ENCODE measurements around the gene ITPR2. TPM values are rescaled to one million over a fixed set of nuclear protein-coding genes. Genes with fewer than 3 reads are reported as not detected.
A peak's percentile ranks its signal among the peaks of the same experiment; 100 is the strongest.

The ITPR2 gene
- total RNA-seq, 1 donor = 29.6 TPM

DNA sequence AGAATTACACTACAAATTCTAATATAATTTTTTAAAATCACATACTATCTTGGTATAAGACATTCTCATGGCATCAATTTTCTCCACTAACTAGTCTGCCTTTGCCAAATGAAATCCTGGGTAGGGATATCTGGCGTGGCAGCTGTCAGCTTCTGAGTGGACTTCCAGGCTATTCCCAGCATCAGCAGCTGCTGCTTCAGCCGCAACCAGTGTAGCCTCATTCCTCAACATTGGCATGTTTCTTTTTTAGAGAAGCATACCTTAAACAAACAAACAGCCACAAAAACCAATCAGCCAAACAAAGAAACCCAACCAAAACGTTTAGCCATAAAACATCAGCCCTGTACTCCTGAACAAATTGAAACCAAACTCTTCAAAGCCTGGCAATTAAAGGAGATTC lies 401.8 kb downstream of the ITPR2 start:
- DNase-seq (ENCODE audit: low read depth in 2 of 3, low spot score in 2 of 3) = no peak

DNA sequence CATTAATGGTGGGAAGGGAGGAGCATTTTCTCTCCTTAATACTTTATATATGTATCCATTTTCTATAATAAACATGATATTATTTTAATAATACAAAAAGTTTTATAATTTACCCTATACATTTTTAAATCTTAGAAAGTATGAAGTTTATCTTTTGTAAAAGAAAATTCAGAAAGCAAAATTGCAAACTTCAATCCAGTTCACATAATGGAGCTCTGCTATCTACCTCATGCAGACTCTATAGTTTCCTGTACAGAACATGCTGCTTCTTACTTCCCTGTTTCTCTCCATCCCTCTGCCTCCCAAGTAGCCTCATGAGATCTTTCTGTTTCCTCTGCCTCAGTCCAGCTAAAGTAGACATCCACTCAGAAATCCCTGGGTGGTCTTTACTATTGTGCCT lies 402.4 kb downstream of the ITPR2 start:
- DNase-seq (ENCODE audit: low read depth in 2 of 3, low spot score in 2 of 3) = peak in 2 of 3 donors; percentile 22 to 56

DNA sequence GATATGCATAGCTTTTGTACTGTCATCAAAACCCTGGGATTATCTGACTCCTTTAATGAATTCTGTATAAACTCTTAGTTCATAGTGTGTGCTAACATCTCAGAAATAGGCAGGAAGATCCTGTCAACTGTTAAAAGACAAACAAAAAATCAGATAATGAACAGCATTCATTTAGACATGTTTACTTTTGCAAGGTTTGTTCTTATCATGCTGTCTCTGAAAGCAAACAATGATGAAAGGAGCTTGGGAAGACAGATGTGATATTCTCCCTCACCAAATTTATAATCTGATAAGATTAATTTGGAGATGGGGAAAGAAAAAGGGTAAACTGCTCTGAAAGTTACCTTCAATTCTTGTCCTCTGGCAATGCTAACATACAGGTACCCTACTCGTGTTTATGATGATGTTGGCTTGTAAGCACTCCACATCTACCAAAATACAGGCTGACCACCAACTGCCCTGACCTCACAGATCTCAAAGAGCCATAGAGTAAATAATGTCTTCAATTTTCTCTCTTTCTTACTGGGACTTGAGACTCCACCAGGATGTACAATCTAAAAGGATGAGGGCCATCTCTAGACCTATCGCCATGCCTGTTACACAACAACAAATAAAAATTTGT lies 403.8 kb downstream of the ITPR2 start:
- DNase-seq (ENCODE audit: low read depth in 2 of 3, low spot score in 2 of 3) = no peak

DNA sequence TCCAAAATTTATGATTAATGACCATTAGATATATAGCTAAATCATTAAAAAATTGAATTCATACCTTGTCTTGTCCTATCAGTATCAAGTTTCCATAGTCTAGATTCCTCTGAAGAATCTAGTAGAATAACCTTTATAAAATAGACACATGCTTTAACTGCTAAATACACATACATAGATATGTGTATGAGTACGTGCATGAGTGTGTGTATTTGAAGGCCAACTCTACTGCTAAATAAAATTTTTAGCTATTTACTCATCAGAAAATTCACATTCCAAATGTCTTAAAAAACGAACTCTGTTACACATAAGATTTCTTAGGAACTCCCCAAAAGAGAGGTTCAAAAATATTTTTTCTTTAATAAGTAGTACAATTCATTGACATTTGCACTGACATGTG lies 404.6 kb downstream of the ITPR2 start:
- DNase-seq (ENCODE audit: low read depth in 2 of 3, low spot score in 2 of 3) = no peak

DNA sequence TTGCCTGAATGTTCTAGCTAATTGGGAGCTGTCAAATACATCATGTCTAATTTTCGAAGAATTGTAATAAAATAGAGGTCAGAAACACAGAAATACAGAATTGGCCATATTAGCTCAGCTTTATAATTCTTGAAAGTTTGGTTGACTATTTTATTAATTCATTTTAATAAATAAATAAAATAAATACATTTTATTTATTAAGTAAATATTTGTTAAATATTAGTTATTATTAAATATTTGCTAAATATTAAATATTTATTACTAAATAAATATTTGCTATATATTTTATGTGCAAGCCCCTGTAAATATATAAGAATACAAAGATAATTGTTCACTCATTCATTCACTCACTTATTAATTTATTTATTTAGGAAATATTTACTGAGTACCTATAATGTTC lies 406.3 kb downstream of the ITPR2 start:
- DNase-seq (ENCODE audit: low read depth in 2 of 3, low spot score in 2 of 3) = no peak

DNA sequence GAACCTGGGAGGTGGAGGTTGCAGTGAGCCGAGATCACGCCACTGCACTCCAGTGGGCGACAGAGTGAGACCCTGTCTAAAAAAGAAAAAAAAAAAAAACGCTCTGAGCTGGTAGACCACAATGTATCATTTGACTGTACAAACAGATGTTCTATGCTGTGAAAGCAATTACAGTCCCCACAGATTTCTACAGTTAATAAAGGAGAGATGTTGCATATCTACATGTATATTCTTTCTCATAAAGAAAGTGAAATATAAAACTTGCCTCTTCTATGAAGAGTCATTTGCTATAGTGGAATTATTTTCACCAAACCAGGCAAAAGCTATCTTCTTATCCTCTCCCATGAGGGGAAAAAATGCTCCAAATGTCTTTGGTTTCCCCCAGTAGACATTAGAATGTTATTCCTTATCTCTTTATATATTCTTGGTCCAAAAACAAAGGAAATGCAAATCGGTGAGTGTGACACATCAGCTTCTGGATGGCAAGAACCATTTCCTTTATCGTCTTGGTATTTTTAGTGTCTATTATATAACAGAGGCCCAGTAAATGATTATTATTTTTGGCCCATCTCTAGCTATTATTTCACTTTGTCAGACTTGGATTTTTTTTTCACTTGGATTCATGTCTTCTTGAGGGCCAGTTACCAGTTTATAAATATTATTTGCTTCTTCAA lies 407.3 kb downstream of the ITPR2 start:
- no peak for DNase-seq (ENCODE audit: low read depth in 2 of 3, low spot score in 2 of 3)

DNA sequence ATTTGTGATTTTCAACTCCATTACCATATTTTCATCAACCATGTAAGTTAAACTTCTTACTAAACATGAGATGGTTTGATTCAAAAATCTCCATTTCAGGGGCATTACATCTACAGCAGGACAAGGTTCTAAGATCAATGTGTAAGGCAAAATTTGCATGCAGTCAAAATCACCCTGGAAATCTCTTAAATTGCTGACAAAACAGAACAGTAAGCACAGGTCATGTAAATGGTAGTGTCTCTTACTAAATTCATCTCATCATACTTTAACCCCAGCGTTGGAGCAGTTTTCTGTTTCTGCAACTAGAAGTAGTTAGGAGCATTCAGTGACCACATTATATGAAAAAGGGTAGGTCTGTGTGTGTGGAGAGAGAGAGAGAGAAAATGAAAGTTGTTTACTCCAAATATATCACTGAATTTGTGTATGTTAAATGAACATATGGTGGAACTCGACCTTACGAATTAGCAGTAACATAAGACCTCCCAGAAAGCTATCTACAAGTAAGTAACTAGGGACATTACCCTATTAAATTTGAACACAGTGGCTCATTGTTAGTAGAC lies 410.1 kb downstream of the ITPR2 start:
- no peak for DNase-seq (ENCODE audit: low read depth in 2 of 3, low spot score in 2 of 3)

DNA sequence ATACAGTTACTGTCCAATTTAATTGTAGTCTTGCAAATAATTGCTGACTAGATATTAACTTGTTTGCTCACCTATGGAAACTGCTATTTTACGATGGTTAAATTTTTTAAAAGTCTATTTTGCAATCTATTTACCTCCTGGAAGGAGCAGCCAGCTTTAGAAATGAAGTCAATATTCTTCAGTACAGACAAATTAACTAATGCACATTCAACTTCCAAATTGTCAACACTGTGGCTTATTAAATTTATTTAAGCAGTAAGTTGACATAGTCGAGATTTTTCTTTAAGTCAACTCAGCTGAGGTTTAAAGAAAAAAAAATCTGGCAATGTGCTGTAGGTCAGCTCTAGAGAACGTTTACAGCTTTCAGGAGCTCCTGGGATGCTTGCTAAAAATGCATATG lies 416.4 kb downstream of the ITPR2 start:
- no peak for DNase-seq (ENCODE audit: low read depth in 2 of 3, low spot score in 2 of 3)

DNA sequence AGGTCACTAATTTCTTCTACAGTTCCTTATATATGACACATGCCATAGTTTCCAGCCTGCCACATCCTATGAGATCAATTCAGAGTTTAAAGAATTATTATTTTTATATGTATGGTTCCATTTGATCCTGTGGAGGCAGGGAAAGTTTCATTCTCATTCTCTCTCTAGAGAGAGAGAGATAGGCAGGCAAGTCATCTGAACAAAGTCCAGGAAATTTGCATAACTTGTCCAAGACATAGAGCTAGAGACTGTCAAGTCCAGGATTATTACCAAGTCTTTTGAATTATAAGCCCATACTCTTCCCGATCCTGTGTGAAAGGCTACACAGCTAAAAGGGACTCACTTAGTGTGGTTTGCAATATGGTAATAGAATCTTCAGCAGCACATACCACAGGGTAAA lies 422.3 kb downstream of the ITPR2 start:
- no peak for DNase-seq (ENCODE audit: low read depth in 2 of 3, low spot score in 2 of 3)

DNA sequence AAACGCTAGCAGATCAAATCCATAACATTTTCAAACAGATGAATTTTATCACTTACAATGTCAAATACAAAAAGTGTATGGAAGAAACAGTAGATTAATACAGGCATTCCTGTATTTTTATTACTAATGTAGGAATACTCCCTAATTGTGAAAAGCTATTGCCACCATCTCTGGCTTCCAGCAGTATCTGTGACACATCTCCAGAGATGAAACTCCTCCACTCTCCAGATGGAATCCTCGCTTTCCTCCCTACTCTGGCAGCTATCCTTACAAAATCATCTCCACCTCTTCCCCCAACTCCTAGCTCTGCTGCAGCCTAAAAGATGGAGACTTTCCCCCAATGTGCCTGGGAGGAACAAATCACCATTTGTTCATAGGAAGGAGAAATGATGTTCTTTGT lies 426.2 kb downstream of the ITPR2 start:
- no peak for DNase-seq (ENCODE audit: low read depth in 2 of 3, low spot score in 2 of 3)

DNA sequence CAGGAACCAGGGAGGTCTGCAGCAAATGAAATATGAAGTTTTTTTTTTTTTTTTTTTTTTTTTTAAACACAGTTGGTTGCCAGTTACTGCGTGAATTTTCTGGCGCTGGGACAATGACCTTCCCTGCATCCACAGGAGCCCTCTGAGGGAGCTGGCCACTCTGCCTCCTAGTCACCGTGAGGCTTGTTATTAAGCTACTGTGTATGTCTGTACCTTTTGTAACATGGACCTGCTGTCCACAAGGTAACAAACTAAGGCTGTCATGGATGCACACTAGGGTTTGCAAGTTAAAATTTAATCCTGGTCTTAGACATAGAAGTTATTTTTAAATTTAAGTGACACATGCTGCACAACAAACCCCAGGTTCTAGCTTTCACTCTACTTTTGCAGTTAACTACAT lies 426.6 kb downstream of the ITPR2 start:
- DNase-seq (ENCODE audit: low read depth in 2 of 3, low spot score in 2 of 3) = no peak

DNA sequence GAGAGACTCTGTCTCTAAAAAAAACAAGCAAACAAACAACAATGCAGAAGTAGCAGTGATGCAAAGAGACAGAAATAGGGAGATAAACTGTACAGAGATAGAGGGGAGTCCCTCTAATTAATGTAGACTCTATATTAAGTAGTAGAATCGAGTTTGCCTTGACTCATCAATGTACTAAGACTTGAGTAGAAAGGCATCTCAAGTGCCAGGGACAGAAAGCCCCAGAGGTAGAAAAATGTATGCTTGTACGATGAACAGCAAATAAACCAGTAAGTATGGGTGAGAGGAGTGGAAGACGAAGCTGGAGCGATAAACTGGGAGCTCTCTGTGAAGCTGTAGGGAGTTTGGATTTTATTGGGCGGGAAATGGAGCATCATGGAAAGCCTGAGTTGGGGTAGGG lies 429.4 kb downstream of the ITPR2 start:
- no peak for DNase-seq (ENCODE audit: low read depth in 2 of 3, low spot score in 2 of 3)

DNA sequence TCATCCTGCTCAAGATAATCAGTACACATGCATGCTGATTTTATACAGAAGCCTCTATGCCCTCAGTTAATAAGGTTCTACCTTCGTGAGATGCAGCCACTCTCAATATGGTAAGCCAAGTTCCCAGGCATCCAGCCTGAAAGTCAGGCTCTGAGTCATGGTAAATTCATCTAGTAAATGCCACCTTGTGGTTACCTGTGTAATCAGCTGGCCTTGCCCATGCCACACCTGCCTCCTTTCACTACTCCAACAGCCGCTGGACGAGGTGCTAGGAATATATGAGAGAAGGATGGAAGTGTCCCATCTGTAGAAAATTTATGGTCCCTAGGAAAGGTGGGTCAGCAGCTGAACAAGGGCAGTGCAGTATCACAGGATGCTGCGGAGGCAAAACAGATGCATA lies 430.3 kb downstream of the ITPR2 start:
- DNase-seq (ENCODE audit: low read depth in 2 of 3, low spot score in 2 of 3) = no peak

DNA sequence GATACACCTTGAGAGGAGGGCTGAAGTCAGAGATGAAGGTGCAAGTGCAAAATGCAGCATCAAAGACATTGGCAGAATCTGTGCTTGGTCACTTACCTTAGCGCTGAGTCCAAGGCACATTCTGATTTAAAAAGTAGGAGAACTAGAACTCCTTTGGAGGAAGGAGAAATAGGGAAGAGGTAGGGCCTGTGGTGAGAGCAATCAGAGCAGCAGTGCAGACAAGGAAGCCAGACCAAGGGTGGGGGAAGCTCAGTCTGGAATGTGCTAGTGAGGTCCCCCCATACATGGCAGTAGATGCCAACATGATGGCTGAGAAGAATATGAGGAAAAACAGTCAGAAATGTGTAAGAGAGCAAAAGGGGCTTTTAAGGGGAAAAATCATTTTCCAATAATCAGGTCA lies 431.1 kb downstream of the ITPR2 start:
- no peak for DNase-seq (ENCODE audit: low read depth in 2 of 3, low spot score in 2 of 3)

DNA sequence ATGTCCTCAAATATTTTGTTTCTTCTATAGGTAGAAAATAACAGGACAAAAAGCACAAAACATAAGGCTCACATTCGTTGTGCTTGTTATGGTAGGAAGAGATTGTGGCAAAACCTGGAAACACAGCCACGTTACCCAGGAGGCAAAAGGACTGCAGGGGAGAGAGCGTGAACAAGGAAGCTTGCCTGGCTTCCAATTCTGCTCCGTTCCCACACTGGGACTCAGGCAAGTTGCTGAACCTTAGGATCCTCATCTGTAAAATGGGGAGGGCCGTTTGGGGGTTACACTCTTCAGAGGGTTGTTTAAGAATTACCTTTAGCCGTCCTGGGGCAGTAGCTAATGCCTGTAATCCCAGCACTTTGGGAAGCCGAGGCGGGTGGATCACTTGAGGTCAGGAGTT lies 432.4 kb downstream of the ITPR2 start:
- DNase-seq (ENCODE audit: low read depth in 2 of 3, low spot score in 2 of 3) = no peak

DNA sequence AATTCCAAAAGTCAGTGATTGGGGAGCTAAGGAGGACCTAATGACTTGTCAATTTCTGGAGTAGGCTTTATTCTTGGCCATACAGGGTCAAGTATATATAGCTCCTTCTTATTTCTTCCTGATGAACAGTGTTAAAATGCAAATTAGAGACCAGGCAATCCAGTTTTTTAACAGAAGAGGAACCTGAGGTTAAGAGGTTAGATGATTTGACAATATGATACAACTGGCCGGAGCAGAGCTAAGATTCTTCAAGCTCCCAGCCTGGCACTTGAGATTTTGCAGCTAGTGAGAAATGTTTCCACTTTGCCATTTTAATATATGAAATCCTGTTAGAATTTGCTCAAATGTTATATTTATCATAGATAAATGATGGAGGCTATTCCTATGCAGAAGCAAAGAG lies 433.6 kb downstream of the ITPR2 start:
- peak in 1 of 3 donors; percentile 57 for DNase-seq (ENCODE audit: low read depth in 2 of 3, low spot score in 2 of 3)

DNA sequence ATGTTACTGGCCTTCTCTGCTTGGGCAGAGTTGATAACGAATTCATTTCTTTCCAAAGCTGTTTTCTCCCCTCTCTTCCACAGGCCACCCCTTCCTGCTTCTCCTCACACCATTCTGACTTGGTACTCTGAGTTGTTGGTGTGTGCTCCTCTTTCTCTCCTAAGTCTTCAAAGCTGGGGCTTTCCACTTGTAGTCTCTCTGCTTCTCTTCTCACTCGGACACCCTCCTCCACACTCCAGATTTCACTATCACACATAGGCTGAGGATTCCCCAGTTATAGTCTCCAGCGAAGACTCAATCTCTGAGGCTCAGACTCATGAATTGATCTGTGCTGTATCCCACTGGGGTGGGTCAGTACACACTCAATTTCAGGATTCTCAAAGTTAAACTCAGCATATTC lies 436.6 kb downstream of the ITPR2 start:
- DNase-seq (ENCODE audit: low read depth in 2 of 3, low spot score in 2 of 3) = no peak

DNA sequence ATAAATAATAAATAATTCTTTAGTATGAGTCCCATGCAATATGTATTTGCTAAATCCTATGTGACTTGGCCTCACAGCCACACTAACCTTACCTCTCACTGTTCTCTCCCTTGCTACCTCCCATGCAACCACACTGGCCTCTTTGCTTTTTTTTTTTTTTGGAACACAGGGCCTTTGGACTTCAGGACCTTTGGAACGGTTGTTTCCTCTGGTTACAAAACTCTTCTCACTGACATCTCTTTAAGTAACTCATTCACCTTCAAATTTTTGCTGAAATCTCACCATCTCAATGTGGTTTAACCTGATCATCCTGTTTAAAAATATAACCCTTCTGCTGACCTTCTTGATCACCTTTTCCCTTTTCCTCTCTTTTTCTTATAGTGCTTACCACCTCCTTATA lies 443.7 kb downstream of the ITPR2 start:
- DNase-seq (ENCODE audit: low read depth in 2 of 3, low spot score in 2 of 3) = no peak

DNA sequence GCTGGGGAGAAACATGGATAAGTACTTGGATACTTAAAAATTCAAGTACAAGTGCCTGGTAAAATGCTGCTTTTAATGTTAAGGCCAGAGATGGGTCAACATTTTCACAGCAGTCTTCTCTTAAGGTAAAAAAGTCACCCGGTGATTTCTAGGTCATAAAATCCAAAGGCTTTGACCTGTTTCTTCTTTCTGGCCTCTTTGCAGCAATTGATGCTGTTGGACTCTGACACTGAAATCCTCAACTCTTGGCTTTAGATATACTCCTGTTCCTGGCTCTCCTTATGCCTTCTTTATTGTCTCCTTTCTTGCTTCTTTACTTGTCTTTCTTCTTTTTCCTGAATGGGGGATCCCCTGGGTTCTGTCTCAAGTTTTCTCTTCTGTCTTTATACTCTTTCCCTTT lies 448.5 kb downstream of the ITPR2 start:
- DNase-seq (ENCODE audit: low read depth in 2 of 3, low spot score in 2 of 3) = no peak

DNA sequence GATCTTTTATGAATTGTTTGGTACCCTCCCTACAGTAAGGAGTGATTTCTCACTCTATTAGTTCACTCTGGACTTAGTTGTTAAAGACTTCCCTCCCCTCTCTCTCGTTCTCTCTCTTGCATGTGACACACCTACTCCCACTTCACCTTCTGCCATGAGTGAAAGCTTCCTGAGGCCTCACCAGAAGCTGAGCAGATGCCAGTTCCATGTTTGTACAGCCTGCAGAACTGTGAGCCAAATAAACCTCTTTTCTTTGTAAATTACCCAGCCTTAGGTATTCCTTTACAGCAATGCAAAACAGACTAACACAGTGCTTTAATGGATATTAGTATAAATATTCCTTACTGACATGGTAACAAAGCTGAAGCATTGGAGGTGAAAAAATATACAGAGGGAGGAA lies 450.0 kb downstream of the ITPR2 start:
- no peak for DNase-seq (ENCODE audit: low read depth in 2 of 3, low spot score in 2 of 3)

DNA sequence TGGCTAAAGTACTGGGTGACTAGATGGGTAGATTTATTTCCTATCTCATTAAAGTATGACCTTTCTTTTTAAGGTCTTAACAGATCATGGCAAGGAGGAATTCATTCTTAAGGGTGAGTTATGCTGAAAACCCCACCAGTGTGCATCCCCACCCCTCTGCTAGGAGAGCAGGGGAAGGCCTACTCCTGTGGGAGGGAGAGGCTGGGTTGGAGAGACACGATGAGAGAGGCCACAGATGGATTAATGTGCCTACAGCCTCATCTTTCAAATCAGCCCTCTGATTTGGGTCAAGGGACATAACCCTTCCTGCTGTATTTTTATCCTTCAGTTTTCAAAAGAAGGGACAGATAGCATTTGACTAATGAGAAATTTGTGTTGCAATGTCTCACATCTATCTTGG lies 452.1 kb downstream of the ITPR2 start:
- no peak for DNase-seq (ENCODE audit: low read depth in 2 of 3, low spot score in 2 of 3)

DNA sequence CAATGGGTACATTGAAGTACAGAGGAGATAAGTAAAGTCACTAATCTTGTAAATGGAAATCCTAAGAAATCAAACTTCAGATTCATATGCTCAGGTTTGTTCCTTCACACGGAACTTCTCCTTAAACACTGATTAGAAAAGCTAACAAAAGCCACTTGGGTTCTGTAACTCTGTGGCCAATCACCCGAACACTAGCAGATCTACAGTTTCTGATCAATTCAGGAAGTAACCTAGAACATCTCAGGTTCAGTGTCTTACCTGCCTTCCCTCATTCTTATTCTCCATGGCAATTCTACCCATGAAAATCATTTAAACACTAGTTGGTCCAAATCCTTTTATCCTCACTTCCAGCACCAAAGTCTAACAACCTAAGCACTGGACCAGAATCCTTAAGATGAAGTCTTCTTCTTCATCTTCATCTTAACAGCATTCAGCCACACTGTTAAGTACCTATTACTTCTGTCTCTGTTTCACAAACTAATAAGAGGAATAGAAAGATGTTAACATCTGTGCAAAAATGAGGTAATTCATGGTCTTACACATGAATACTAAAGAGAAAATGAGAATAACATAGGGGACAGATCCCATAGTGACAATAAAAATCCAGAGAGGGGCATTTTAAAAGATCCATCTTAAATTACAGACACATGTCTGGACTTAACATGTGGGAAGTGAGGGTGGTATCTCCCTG lies 453.1 kb downstream of the ITPR2 start:
- DNase-seq (ENCODE audit: low read depth in 2 of 3, low spot score in 2 of 3) = no peak
